ENCODE data around the gene HIP1. TPM values are rescaled to one million over a fixed set of nuclear protein-coding genes. Genes with fewer than 3 reads are reported as not detected.
"Not testable (repeated sequence)": the region's sequence is repeated elsewhere in the genome, so short reads cannot be mapped to it uniquely, and the experiment has no call there.

The HIP1 gene
- total and polyA plus RNA-seq, 12 donors: 7.0 to 32.4 (median 23.4) TPM

DNA sequence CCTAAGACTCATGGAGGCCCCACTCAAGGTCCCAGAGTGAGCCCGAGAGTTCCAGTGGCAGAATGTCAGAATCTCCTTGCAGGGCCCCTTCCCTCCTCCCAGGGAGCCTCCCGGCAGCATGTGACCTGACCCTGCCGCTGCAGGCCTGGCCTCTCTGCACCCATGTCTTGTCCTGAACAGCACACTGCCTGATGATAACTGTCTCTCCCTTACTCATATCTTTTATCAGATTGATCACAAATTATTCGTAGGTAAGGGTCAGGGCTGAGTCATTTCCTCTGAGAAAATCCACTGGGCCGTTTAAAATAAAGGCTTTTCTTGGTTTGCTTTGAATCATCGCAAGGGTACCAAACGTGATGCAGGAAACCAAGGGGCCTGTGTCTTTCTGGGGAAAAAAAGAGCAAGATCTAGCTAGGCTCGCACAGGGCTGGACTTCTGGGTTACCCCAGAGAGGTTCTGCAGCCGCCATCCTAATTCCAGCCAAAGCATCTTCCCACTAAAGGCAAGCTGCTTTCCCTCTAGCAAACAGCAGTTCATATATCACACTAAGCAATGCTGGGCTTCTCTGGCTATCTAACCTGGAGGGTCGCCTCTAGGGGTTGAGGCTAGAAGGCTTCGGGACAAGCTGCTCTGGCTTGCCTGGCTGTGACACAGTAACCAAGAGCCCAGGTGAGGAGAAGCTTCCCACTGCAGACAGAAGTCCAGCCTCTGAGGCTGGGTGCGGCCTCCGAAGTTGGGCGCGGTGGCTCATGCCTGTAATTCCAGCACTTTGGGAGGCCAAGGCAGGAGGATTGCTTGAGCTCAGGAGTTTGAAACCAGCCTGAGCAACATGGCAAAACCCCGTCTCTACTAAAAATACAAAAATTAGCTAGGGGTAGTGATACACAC lies 141.8 kb downstream of the HIP1 start:
- Histone ChIP-seq H3K4me3 (no peak overlapping the region), H3K27ac (no peak overlapping the region), H3K36me3 (peaks cover 0 to 58% (median 1%) of the 10 kb centered on the region in 9 donors), H3K27me3 (no peaks in the 10 kb centered on the region), H3K9me3 (no peaks in the 10 kb centered on the region), H3K4me1 (peaks cover 0 to 33% (median 11%) of the 10 kb centered on the region in 9 donors)
- WGBS, 2 donors: 76% methylated on average over 16 of the region's 16 CpGs
- intact Hi-C loops (cut with DNase I): no loop called here
- no peak for ATAC-seq
- no peak for TF ChIP-seq CTCF (IDR thresholded peaks at IDR 0.05)
- DNase-seq: no peak

DNA sequence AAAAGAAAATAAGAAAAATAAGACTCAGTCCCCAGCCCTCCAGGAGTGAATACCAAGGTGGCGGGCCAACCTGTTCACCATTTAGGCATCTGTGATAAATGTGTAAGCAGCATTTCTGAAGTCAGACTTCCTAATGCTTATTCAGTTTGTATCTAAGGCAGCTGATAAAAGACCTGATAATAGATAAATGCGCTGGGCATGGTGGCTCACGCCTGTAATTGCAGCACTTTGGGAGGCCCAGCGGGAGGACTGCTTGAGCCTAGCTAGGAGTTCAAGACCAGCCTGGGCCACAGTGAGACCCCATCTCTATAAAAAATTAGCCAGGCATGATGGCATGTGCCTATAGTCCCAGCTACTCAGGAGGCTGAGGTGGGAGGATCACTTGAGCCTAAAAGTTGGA lies 143.0 kb downstream of the HIP1 start:
- Histone ChIP-seq H3K4me1 (peaks cover 0 to 33% (median 11%) of the 10 kb centered on the region in 9 donors), H3K27me3 (no peaks in the 10 kb centered on the region), H3K9me3 (peaks cover 0 to 2% (median 0%) of the 10 kb centered on the region in 11 donors), H3K27ac (no peak overlapping the region), H3K36me3 (peaks cover 0 to 68% (median 13%) of the 10 kb centered on the region in 9 donors), H3K4me3 (no peak overlapping the region)
- DNase-seq (no peak), ATAC-seq (no peak)
- no peak for TF ChIP-seq CTCF (IDR thresholded peaks at IDR 0.05)
- intact Hi-C loops (cut with DNase I): no loop called here
- WGBS, 2 donors: 96 to 97% methylated on average over 4 of the region's 4 CpGs

DNA sequence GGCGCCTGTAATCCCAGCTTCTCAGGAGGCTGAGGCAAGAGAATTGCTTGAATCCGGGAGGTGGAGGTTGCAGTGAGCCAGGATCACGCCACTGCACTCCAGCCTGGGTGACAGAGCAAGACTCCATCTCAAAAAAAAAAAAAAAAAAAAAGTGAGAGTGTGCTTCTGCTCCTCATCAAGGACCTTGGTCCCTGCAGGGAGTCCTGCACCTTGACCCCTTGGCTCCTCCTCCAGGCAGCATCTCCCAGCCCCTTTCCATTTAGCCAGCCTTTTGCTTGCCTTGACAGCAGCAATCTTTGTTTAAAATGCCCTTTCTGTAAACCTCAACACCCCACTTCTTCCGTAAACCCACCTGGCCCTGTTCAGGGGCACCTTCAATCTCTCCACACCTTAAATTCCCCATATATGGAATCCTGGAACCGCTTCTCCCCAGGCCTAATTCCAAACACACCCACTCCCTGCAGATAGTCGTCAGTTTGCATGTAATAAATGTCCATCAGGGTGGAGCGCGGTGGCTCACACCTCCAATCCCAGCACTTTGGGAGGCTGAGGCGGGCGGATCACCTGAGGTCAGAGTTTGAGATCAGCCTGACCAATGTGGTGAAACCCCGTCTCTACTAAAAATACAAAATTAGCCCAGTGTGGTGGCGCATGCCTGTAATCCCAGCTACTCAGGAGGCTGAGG lies 145.1 kb downstream of the HIP1 start:
- H3K27me3 ChIP-seq; ATAC-seq; H3K27ac ChIP-seq; H3K9me3 ChIP-seq; H3K4me3 ChIP-seq; DNase-seq; intact Hi-C loops (cut with DNase I): not testable (repeated sequence)
- peaks cover 0 to 82% (median 15%) of the 10 kb centered on the region in 9 donors for H3K36me3 ChIP-seq
- peaks cover 0 to 20% (median 1%) of the 10 kb centered on the region in 9 donors for H3K4me1 ChIP-seq
- WGBS, 2 donors: 96% methylated on average over 12 of the region's 12 CpGs

- DNase-seq (no peak), ATAC-seq (no peak)
- peaks cover 0 to 2% (median 0%) of the 10 kb centered on the region in 9 donors for H3K4me1 ChIP-seq
- no peak overlapping the region for H3K4me3 ChIP-seq
- H3K9me3 ChIP-seq: peaks cover 0 to 9% (median 0%) of the 10 kb centered on the region in 11 donors
- WGBS, 2 donors: 94 to 98% methylated on average over 5 of the region's 5 CpGs
- peaks cover 0 to 80% (median 16%) of the 10 kb centered on the region in 9 donors for H3K36me3 ChIP-seq
- no peaks in the 10 kb centered on the region for H3K27me3 ChIP-seq
- intact Hi-C loops (cut with DNase I): no loop called here
- no peak for TF ChIP-seq CTCF (IDR thresholded peaks at IDR 0.05)
- no peak overlapping the region for H3K27ac ChIP-seq
Measured at GRCh38 chr7:75591467-75592255, 147.1 kb downstream of the HIP1 start.
